Mesenchymal stem cell (in vitro differentiated cells and primary cell): ENCODE results near the gene ADPRH.

Experiments
- DNase-seq: peaks from one replicate; pipeline ENCODE4 v3.0.0-alpha.2; 2013
- H2AFZ ChIP-seq: one replicate; pipeline ENCODE4 v1.6.1; 2013; ENCODE audit warnings: low read depth, mild to moderate bottlenecking, control low read depth, inconsistent platforms, low read length, moderate library complexity
- H2AK5ac ChIP-seq: 2 replicates; pipeline ENCODE4 v1.6.1; 2013; ENCODE audit warnings: low read length, moderate library complexity, mild to moderate bottlenecking, inconsistent platforms; ENCODE audit not compliant: severe bottlenecking
- H2BK120ac ChIP-seq: one replicate; pipeline ENCODE4 v1.6.1; 2013; ENCODE audit warnings: low read depth, mild to moderate bottlenecking, inconsistent platforms, low read length, moderate library complexity
- H2BK12ac ChIP-seq, 2 experiments: one replicate each; pipeline ENCODE4 v1.6.1; 2013; ENCODE audit warnings: inconsistent platforms in 2 of 2, low read length in 2 of 2, mild to moderate bottlenecking in 2 of 2, moderate library complexity in 2 of 2, control low read depth in 1 of 2
- H2BK15ac ChIP-seq: one replicate; pipeline ENCODE4 v1.6.1; 2013; ENCODE audit warnings: mild to moderate bottlenecking, low read depth, inconsistent platforms; ENCODE audit not compliant: poor library complexity, severe bottlenecking
- H2BK5ac ChIP-seq: 2 replicates; pipeline ENCODE4 v1.6.1; 2013; ENCODE audit warnings: low read depth, mild to moderate bottlenecking, low read length, control low read depth, inconsistent platforms; ENCODE audit not compliant: poor library complexity, severe bottlenecking
- H3K14ac ChIP-seq, 2 experiments: one replicate each; pipeline ENCODE4 v1.6.1; 2013; ENCODE audit warnings: inconsistent platforms in 2 of 2, low read length in 2 of 2, control low read depth in 1 of 2, mild to moderate bottlenecking in 1 of 2, moderate library complexity in 1 of 2
- H3K18ac ChIP-seq, 2 experiments: one replicate each; pipeline ENCODE4 v1.6.1; 2013; ENCODE audit warnings: inconsistent platforms in 2 of 2, low read length in 2 of 2, control low read depth in 1 of 2, low read depth in 1 of 2, mild to moderate bottlenecking in 1 of 2
- H3K23ac ChIP-seq, 2 experiments: one replicate each; pipeline ENCODE4 v1.6.1; 2013; ENCODE audit warnings: inconsistent platforms in 2 of 2, low read length in 2 of 2, mild to moderate bottlenecking in 2 of 2, moderate library complexity in 2 of 2, control low read depth in 1 of 2
- H3K27ac ChIP-seq: 2 replicates; pipeline ENCODE4 v1.5.1; 2013; ENCODE audit warnings: mild to moderate bottlenecking, moderate library complexity, low read length, control low read depth, inconsistent platforms; ENCODE audit not compliant: poor library complexity, severe bottlenecking
- H3K27me3 ChIP-seq, 2 experiments: 2 replicates each; pipeline versions ENCODE4 v1.6.1 to v1.7.0; 2013; ENCODE audit warnings: low read length in 2 of 2, mild to moderate bottlenecking in 2 of 2, moderate library complexity in 2 of 2, control low read depth in 1 of 2, inconsistent platforms in 1 of 2; ENCODE audit not compliant: control insufficient read depth in 1 of 2, insufficient read depth in 1 of 2
- H3K36me3 ChIP-seq, 2 experiments: 2 replicates each; pipeline versions ENCODE4 v1.6.1 to v1.7.0; 2013; ENCODE audit warnings: low read length in 2 of 2, control low read depth in 1 of 2, inconsistent platforms in 1 of 2, low read depth in 1 of 2, mild to moderate bottlenecking in 1 of 2; ENCODE audit not compliant: insufficient read depth in 2 of 2, control insufficient read depth in 1 of 2
- H3K4ac ChIP-seq, 2 experiments: one replicate each; pipeline ENCODE4 v1.6.1; 2013; ENCODE audit warnings: inconsistent platforms in 2 of 2, low read length in 2 of 2, mild to moderate bottlenecking in 2 of 2, moderate library complexity in 2 of 2, control low read depth in 1 of 2, low read depth in 1 of 2
- H3K4me1 ChIP-seq: 2 replicates; pipeline ENCODE4 v1.6.1; 2013; ENCODE audit warnings: low read depth, low read length, control low read depth; ENCODE audit not compliant: control insufficient read depth, insufficient read depth
- H3K4me2 ChIP-seq: 2 replicates; pipeline ENCODE4 v1.6.1; 2013; ENCODE audit warnings: low read length, mild to moderate bottlenecking, inconsistent platforms; ENCODE audit not compliant: poor library complexity, severe bottlenecking
- H3K4me3 ChIP-seq, 2 experiments: 2 replicates each; pipeline versions ENCODE4 v1.5.1 to v1.7.0; 2013; ENCODE audit warnings: low read length in 2 of 2, mild to moderate bottlenecking in 2 of 2, control low read depth in 1 of 2, low read depth in 1 of 2; ENCODE audit not compliant: insufficient read depth in 1 of 2
- H3K79me1 ChIP-seq: replicated peaks from 2 replicates; pipeline ENCODE4 v1.6.1; 2013; ENCODE audit warnings: mild to moderate bottlenecking, control low read depth, low read length, inconsistent platforms; ENCODE audit not compliant: poor library complexity, severe bottlenecking
- H3K9ac ChIP-seq: 2 replicates; pipeline ENCODE4 v1.7.0; 2013; ENCODE audit warnings: mild to moderate bottlenecking, low read length, moderate library complexity
- H3K9me3 ChIP-seq: 2 replicates; pipeline ENCODE4 v1.7.0; 2013; ENCODE audit warnings: mild to moderate bottlenecking, low read length; ENCODE audit not compliant: control insufficient read depth
- H4K8ac ChIP-seq: one replicate; pipeline ENCODE4 v1.6.1; 2013; ENCODE audit warnings: inconsistent platforms, mild to moderate bottlenecking, low read length, moderate library complexity
- H4K91ac ChIP-seq: one replicate; pipeline ENCODE4 v1.6.1; 2013; ENCODE audit warnings: mild to moderate bottlenecking, low read length, inconsistent platforms
- WGBS: methylation state at CpG from one replicate; pipeline ENCODE4 v1.1.7; 2013; ENCODE audit warnings: mixed read lengths; 5-methylcytosine and 5-hydroxymethylcytosine counted together

The ADPRH gene

DNA sequence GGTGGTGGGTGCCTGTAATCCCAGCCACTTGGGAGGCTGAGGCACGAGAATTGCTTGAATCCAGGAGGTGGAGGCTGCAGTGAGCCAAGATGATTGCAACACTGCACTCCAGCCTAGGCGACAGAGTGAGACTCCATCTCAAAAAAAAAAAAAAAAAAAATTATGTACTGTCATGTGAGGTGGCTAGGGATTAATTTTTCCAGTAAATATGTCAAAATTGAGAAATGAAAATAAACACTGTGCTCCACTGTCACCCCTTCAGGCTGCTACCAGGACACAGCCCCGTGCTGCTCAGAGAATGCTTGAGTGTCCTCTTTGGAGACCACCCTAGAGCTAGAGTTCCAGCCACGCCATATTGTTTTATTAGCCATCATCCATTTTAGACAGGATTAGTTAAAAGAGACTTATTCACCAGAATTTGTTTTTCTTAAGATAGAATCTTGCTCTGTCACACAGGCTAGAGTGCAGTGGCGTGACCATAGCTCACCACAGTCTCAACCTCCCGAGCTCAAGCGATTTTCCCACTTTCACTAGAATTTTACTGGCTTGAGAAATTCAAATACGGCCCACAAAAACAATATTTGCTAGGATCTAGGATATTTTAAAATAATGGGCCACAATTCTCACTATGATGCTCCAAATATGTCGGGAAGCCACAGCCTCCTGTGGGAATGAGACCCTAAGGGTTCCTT is 20.5 kb upstream of the ADPRH start:
- H4K8ac ChIP-seq, result no peak overlapping the region
- WGBS, result 94% methylated on average over 5 of the region's 9 CpGs
- H3K9me3 ChIP-seq, result no peaks in the 10 kb centered on the region
- no peak overlapping the region for H3K23ac ChIP-seq
- no peaks in the 10 kb centered on the region for H3K36me3 ChIP-seq
- no peak overlapping the region for H2BK12ac ChIP-seq
- H3K18ac ChIP-seq, result no peak overlapping the region
- no peak overlapping the region for H2AK5ac ChIP-seq
- H3K14ac ChIP-seq, result no peak overlapping the region
- H3K4me2 ChIP-seq, result no peak overlapping the region
- H3K27ac ChIP-seq, result no peak overlapping the region
- H3K79me1 ChIP-seq, result no peaks in the 10 kb centered on the region
- H3K27me3 ChIP-seq, result no peaks in the 10 kb centered on the region
- H3K4me3 ChIP-seq, result no peak overlapping the region
- H3K9ac ChIP-seq, result no peak overlapping the region
- no peak for DNase-seq
- no peak overlapping the region for H2BK5ac ChIP-seq
- H2AFZ ChIP-seq, result no peak overlapping the region
- no peak overlapping the region for H2BK15ac ChIP-seq
- peaks cover 3% of the 10 kb centered on the region for H3K4me1 ChIP-seq
- no peak overlapping the region for H3K4ac ChIP-seq
- H4K91ac ChIP-seq, result no peak overlapping the region
- no peak overlapping the region for H2BK120ac ChIP-seq

DNA sequence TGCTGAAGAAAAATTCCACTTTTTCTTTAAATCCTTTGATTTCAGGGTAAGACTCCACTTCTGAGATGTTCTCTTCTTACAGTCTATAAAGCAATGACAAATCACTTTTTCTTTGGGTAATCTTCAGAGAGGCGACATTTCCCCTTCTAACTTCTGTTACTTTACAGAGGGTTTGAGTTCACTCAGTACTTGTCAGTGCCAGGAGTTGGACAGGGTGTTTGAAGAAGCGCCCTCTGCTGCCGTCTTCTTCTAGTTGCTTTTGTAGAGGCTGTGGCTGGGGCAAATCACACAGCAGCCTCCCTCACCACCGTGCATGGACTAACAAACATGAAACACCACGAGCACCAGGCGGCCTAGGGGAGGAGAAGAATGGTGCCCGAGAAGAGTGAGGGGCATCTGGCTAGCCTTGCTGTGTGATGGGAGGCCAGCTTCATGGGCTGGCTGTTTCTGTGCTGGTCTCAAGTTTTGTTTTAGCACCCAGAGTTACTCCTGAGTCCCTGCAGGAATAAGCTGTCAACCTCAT is 19.8 kb upstream of the ADPRH start, which contains the start of gene CD80:
Gene CD80 (minus strand): TSS at position 174 of the 523 bp plus-strand sequence. CDS start 1,886 bp downstream, outside the sequence.
- Histone ChIP-seq H2BK12ac (no peak within 1 kb of the TSS), H2BK5ac (no peak within 1 kb of the TSS), H3K79me1 (no peaks in the 10 kb centered on the region), H3K36me3 (no peaks in the 10 kb centered on the region), H3K18ac (no peak within 1 kb of the TSS), H2AK5ac (no peak within 1 kb of the TSS), H3K14ac (no peak within 1 kb of the TSS), H2AFZ (no peak within 1 kb of the TSS), H4K8ac (no peak within 1 kb of the TSS), H3K4me3 (no peak within 1 kb of the TSS), H3K4ac (no peak within 1 kb of the TSS), H4K91ac (no peak within 1 kb of the TSS), H3K27me3 (no peaks in the 10 kb centered on the region), H3K4me1 (peaks cover 3% of the 10 kb centered on the region), H3K23ac (no peak within 1 kb of the TSS), H2BK120ac (no peak within 1 kb of the TSS), H3K9ac (no peak within 1 kb of the TSS), H2BK15ac (no peak within 1 kb of the TSS), H3K9me3 (peaks cover 2% of the 10 kb centered on the region), H3K4me2 (no peak within 1 kb of the TSS), H3K27ac (no peak within 1 kb of the TSS)
- peak; percentile 46 for DNase-seq
- WGBS, result 33% methylated on average over 6 of the region's 7 CpGs

DNA sequence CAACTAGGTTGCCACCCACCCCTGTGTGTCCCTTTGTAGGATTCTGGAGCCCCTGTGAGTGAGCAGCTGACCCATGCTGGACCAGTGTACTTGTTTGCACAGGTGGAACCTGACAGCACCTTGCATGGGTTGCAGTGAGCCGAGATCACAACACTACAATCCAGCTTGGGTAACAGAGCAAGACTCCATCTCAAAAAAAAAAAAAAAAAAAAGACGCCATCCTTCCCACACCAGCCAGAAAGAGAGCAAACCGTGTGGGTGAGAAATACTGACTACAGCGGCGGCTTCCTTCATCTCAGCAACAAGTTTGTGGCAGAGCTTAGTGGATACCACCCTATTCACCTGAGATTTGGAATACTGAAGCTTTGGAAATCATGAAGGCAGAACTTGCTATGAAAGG is 19.1 kb upstream of the ADPRH start:
- H2AFZ ChIP-seq, result no peak overlapping the region
- H2BK5ac ChIP-seq, result no peak overlapping the region
- no peaks in the 10 kb centered on the region for H3K36me3 ChIP-seq
- H3K9ac ChIP-seq, result no peak overlapping the region
- H3K14ac ChIP-seq, result no peak overlapping the region
- no peak overlapping the region for H4K8ac ChIP-seq
- H2BK12ac ChIP-seq, result no peak overlapping the region
- H3K23ac ChIP-seq, result no peak overlapping the region
- peaks cover 3% of the 10 kb centered on the region for H3K9me3 ChIP-seq
- H3K18ac ChIP-seq, result no peak overlapping the region
- peaks cover 3% of the 10 kb centered on the region for H3K4me1 ChIP-seq
- no peak overlapping the region for H3K4me2 ChIP-seq
- no peak overlapping the region for H2BK15ac ChIP-seq
- H3K4ac ChIP-seq, result no peak overlapping the region
- no peak overlapping the region for H3K27ac ChIP-seq
- no peaks in the 10 kb centered on the region for H3K79me1 ChIP-seq
- DNase-seq, result no peak
- H4K91ac ChIP-seq, result no peak overlapping the region
- 67% methylated on average over 4 of the region's 5 CpGs for WGBS
- H2AK5ac ChIP-seq, result no peak overlapping the region
- no peak overlapping the region for H3K4me3 ChIP-seq
- H3K27me3 ChIP-seq, result no peaks in the 10 kb centered on the region
- H2BK120ac ChIP-seq, result no peak overlapping the region

DNA sequence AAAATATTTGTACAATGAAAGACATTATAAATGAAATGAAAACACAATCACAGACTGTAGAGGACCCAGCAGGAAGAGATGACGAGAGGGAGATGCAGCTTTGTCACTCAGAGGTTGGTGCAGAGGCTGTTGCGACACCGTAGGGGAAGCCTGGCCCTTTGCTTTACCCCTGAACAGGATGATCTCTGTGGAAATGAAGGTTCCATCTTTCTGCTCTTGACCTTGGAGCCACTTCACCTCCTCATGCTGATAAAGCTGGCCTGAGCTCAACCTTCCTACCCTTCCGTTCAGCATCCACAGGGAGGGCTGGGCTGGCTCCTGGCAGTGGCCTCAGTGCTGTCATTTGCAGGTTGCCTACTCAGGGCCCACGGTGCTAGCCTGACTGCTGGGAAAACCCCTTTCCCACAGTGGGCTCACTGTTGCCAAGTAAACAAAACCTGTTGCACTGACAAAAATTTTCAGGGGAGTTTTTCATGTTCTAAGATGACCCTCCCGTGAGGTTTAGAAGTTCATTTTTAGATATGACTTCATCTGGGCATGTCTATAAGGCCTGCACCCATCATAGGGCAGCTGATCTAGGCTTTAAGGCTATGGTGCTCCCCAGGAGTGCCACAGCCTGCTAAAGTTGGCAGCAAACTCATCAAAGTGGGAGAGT is 16.9 kb upstream of the ADPRH start:
- Histone ChIP-seq H3K9ac (no peak overlapping the region), H2AFZ (no peak overlapping the region), H3K27me3 (no peaks in the 10 kb centered on the region), H3K4me3 (no peak overlapping the region), H2BK12ac (no peak overlapping the region), H3K23ac (no peak overlapping the region), H3K79me1 (no peaks in the 10 kb centered on the region), H2BK120ac (no peak overlapping the region), H3K9me3 (peaks cover 3% of the 10 kb centered on the region), H2AK5ac (no peak overlapping the region), H2BK5ac (no peak overlapping the region), H3K4me1 (peaks cover 3% of the 10 kb centered on the region), H2BK15ac (no peak overlapping the region), H3K27ac (no peak overlapping the region), H3K4ac (no peak overlapping the region), H3K18ac (no peak overlapping the region), H3K4me2 (no peak overlapping the region), H4K8ac (no peak overlapping the region), H3K14ac (peak overlapping the region in 1 of 2 experiments; percentile 4), H4K91ac (peak overlapping the region; percentile 2), H3K36me3 (no peaks in the 10 kb centered on the region)
- 76% methylated on average over 6 of the region's 6 CpGs for WGBS
- DNase-seq, result peak; percentile 6
